GM12873 (cell line): Measurements from ENCODE around the gene LTN1.

Experiments used
- CTCF ChIP-seq: IDR thresholded peaks from 2 replicates; pipeline ENCODE4 v1.5.1; 2012; ENCODE audit warnings: low read depth, mild to moderate bottlenecking, moderate library complexity, low read length, control low read depth; ENCODE audit not compliant: insufficient read depth; ENCODE audit errors: missing control alignments

LTN1 gene

DNA sequence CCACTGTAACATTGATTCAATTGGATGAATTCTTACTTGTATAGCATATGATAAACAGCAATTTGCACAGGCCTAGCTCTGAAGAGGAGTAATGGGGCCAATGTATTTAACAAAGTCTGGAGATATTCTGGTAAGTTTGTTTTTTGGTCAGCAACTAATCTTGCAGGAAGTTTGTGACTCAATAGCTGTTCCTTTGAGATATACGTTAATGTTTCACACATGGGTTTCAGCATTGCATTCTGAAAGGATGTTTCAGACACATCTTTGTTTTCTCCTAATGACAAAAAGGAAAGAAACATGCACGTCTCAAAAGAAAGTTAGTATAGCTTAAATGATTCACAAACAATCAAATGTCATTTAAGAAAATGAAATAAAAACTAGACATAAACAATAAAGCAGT lies 49.0 kb downstream of the LTN1 start:
- no peak for TF ChIP-seq CTCF

- TF ChIP-seq CTCF, result no peak
Measured at GRCh38 chr21:28938726-28939125, 54.0 kb downstream of the LTN1 start.

GRCh38 chr21:28937737-28938136 lies 54.9 kb downstream of the LTN1 start:
- TF ChIP-seq CTCF, result no peak

GRCh38 chr21:28936721-28937120 lies 56.0 kb downstream of the LTN1 start:
- TF ChIP-seq CTCF, result no peak

DNA sequence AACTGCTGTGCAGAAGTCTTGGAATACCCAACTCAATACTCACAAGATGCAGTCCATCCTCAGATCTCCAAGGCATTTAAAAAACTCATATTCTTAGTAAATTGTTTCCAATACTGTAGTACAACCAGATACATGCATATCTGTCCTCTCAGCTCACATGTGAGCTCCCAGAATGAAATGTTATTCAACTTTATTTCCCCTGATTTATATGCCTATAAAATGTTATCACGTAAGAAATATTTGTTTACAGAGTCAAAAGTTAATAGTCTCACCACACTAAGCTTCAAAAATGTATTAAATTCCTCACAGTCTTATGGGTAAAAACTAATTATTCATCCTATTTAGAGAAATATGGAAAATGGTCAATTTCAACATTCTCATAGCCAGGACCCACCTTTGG lies 56.6 kb downstream of the LTN1 start:
- no peak for TF ChIP-seq CTCF

GRCh38 chr21:28932717-28933116 lies 60.0 kb downstream of the LTN1 start:
- no peak for TF ChIP-seq CTCF

DNA sequence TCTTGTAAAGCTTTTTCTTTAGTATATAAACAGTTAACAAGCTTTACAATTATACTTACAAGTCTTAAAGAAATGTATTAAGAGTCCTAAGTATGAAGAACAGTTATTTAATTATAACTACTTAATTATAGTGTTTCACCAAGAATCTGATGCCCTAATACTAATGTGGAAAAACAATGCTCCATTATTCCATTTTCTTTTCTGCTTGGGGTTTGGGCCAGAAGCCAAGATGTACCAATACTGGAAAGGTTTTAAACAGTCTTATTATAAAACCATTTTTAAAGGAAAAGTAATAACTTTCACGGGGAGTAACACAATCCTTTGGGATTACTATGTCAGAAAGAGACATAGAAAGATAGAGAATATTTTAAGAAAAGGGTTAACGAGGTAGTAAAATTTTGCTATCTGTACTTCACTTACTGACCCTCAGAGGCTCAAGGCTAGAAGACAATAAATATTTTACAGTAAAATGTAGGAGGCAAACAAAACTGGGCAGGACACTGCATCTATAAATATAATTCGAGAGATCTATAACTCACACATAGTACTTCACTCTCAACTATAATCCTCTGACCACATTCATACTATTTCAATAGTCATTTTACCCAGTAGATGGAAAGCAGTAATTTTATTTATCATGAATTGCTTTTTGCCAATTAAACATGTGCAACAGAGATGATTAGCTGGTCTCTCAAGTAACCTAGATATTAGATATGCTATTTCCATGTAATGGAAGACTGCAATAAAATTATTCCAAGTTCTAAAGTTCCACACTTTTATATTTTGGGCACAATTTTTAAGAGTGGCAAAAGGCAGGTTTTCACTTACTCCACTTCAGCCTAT lies 63.9 kb downstream of the LTN1 start:
- TF ChIP-seq CTCF, result no peak

- TF ChIP-seq CTCF, result no peak
Measured at GRCh38 chr21:28927130-28927529, 65.5 kb downstream of the LTN1 start.
